CD4-positive, alpha-beta T cell treated with Interleukin-10 for 1 hour (primary cell): ENCODE measurements around the gene GPAM.
"Not testable (repeated sequence)": the region's sequence is repeated elsewhere in the genome, so short reads cannot be mapped to it uniquely, and the experiment has no call there.

Source experiments
- DNase-seq: peaks from one replicate; pipeline ENCODE4 v3.0.0-alpha.2; 2020

GPAM gene

GRCh38 chr10:112126172-112126571, 57.4 kb downstream of the GPAM start:
- no peak for DNase-seq

GRCh38 chr10:112124866-112125265, 58.7 kb downstream of the GPAM start:
- no peak for DNase-seq

GRCh38 chr10:112122827-112123226, 60.7 kb downstream of the GPAM start:
- no peak for DNase-seq

GRCh38 chr10:112120491-112120890, 63.1 kb downstream of the GPAM start:
- DNase-seq, result no peak

- peak; percentile 28 for DNase-seq
Measured at GRCh38 chr10:112115781-112116385, 67.7 kb downstream of the GPAM start.

GRCh38 chr10:112109779-112110178, 73.8 kb downstream of the GPAM start:
- DNase-seq, result not testable (repeated sequence)
